CD4-positive, alpha-beta T cell (primary cell): ENCODE results near the gene RBM19. TPM values are rescaled to one million over a fixed set of nuclear protein-coding genes. Genes with fewer than 3 reads are reported as not detected.

ENCODE experiments used
- ATAC-seq: fragments of 200-7000 bp; cut with Tn5 transposase; one replicate; pipeline ENCODE4 v1.10.0; 2022; ENCODE audit warnings: mild to moderate bottlenecking; ENCODE audit not compliant: poor library complexity
- CTCF ChIA-PET: fragments of 350-600 bp; sonication (Branson Sonifier 250); formaldehyde crosslinking; loops from one replicate; lab custom pipeline; 2021; ENCODE audit warnings: antibody characterized with exemption, inconsistent platforms; lab: Charles Lee
- POLR2A ChIA-PET: fragments of 350-600 bp; sonication (Branson Sonifier 250); formaldehyde crosslinking; loops from one replicate; lab custom pipeline; 2021; ENCODE audit warnings: antibody characterized with exemption, inconsistent platforms; lab: Charles Lee
- DNase-seq, 14 experiments: peaks; one replicate each; pipeline ENCODE4 v3.0.0-alpha.2; 2013 to 2020; ENCODE audit warnings: mixed read lengths in 2 of 14
- H3K27ac ChIP-seq, 2 donors: one replicate each; pipeline versions ENCODE4 v1.5.1 to v1.7.0; 2013; ENCODE audit warnings: low read length in 2 of 2, low read depth in 1 of 2, mild to moderate bottlenecking in 1 of 2
- H3K27me3 ChIP-seq, 2 experiments: 1 replicate in 1 of 2; 2 replicates in 1 of 2; pipeline versions ENCODE4 v1.6.1 to v1.7.0; 2013; ENCODE audit warnings: low read length in 2 of 2, control low read depth in 1 of 2, mild to moderate bottlenecking in 1 of 2, moderate library complexity in 1 of 2; ENCODE audit not compliant: insufficient read depth in 2 of 2, control insufficient read depth in 1 of 2
- H3K36me3 ChIP-seq: one replicate; pipeline ENCODE4 v1.6.1; 2013; ENCODE audit warnings: low read length, control low read depth; ENCODE audit not compliant: insufficient read depth
- H3K4me1 ChIP-seq: one replicate; pipeline ENCODE4 v1.6.1; 2013; ENCODE audit warnings: low read length, control low read depth; ENCODE audit not compliant: insufficient read depth
- H3K4me3 ChIP-seq: one replicate; pipeline ENCODE4 v1.5.1; 2013; ENCODE audit warnings: mild to moderate bottlenecking, low read length, moderate library complexity
- H3K9me3 ChIP-seq, 2 experiments: 1 replicate in 1 of 2; 2 replicates in 1 of 2; pipeline versions ENCODE4 v1.6.1 to v1.7.0; 2013; ENCODE audit warnings: low read length in 2 of 2, mild to moderate bottlenecking in 2 of 2, control low read depth in 1 of 2, moderate library complexity in 1 of 2; ENCODE audit not compliant: control insufficient read depth in 1 of 2, insufficient read depth in 1 of 2
- H3K27ac Mint-ChIP-seq: one replicate; pipeline ENCODE4 v1.8.0; 2020; ENCODE audit warnings: mixed read lengths
- H3K27me3 Mint-ChIP-seq: one replicate; pipeline ENCODE4 v1.8.0; 2021; ENCODE audit warnings: mixed read lengths
- H3K36me3 Mint-ChIP-seq: one replicate; pipeline ENCODE4 v1.8.0; 2021; ENCODE audit warnings: low read depth, mixed read lengths
- H3K4me1 Mint-ChIP-seq: one replicate; pipeline ENCODE4 v1.8.0; 2021; ENCODE audit warnings: low read depth, mixed read lengths
- H3K4me3 Mint-ChIP-seq: one replicate; pipeline ENCODE4 v1.8.0; 2020; ENCODE audit warnings: mild to moderate bottlenecking, mixed read lengths
- H3K9me3 Mint-ChIP-seq: one replicate; pipeline ENCODE4 v1.8.0; 2020; ENCODE audit warnings: mixed read lengths
- intact Hi-C, 2 experiments: fragments of 100-400 bp; cut with DNase I in 1 of 2; cut with micrococcal nuclease in 1 of 2; formaldehyde crosslinking; loops; one replicate each; pipeline versions ENCODE4 v1.15.1 to v1.9.0; 2023 to 2025; cut with DNase I, micrococcal nuclease
- total RNA-seq, 174 experiments: library from RNA in 2 of 174; stranded (reverse) in 2 of 174; gene quantifications; one replicate each; pipeline ENCODE4 v1.2.3 and lab custom pipeline; 2021 to 2026
- TF ChIP-seq, protein P1 (sequence below): fragments of 200-600 bp; IDR thresholded peaks from one replicate; pipeline ENCODE4 v1.8.0; 2022; ENCODE audit warnings: antibody characterized with exemption, mild to moderate bottlenecking

The RBM19 gene
- total RNA-seq, 2 experiments from 2014 or later = 57.1 to 58.5 TPM

DNA sequence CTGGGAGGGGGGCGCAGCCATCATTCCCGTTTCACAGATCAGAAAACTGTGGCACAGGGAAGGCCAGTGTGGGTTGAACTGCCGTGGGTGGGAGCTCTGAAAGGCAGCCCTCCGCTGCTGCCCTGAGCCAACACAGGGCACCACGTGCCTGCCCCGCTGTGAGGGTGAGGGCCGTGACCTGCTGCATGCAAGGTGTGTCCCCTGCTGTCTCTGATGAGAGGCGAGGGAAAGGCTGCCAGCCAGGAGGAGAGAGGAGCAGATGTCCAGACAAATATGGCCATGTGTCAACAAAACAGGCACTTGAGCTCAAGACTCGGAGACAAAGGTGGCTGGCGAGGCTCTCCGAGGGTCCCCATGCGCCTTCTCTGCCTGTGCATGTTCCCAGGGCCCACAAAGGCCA lies 108.8 kb downstream of the RBM19 start:
- Histone ChIP-seq H3K27me3 (no peaks in the 10 kb centered on the region), H3K36me3 (peaks cover 62% of the 10 kb centered on the region), H3K9me3 (no peaks in the 10 kb centered on the region), H3K4me3 (no peak overlapping the region), H3K27ac (no peak overlapping the region), H3K4me1 (no peaks in the 10 kb centered on the region)
- Mint-ChIP-seq H3K4me3 (no peak overlapping the region), H3K27ac (no peak overlapping the region), H3K4me1 (no peaks in the 10 kb centered on the region), H3K9me3 (no peaks in the 10 kb centered on the region), H3K27me3 (no peaks in the 10 kb centered on the region), H3K36me3 (peaks cover 76% of the 10 kb centered on the region)
- ChIA-PET POLR2A (no interaction called here), CTCF (no interaction called here)
- TF ChIP-seq, protein P1, sequence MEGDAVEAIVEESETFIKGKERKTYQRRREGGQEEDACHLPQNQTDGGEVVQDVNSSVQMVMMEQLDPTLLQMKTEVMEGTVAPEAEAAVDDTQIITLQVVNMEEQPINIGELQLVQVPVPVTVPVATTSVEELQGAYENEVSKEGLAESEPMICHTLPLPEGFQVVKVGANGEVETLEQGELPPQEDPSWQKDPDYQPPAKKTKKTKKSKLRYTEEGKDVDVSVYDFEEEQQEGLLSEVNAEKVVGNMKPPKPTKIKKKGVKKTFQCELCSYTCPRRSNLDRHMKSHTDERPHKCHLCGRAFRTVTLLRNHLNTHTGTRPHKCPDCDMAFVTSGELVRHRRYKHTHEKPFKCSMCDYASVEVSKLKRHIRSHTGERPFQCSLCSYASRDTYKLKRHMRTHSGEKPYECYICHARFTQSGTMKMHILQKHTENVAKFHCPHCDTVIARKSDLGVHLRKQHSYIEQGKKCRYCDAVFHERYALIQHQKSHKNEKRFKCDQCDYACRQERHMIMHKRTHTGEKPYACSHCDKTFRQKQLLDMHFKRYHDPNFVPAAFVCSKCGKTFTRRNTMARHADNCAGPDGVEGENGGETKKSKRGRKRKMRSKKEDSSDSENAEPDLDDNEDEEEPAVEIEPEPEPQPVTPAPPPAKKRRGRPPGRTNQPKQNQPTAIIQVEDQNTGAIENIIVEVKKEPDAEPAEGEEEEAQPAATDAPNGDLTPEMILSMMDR = no peak
- no peak for DNase-seq
- ATAC-seq = no peak
- intact Hi-C loops = no loop called here

DNA sequence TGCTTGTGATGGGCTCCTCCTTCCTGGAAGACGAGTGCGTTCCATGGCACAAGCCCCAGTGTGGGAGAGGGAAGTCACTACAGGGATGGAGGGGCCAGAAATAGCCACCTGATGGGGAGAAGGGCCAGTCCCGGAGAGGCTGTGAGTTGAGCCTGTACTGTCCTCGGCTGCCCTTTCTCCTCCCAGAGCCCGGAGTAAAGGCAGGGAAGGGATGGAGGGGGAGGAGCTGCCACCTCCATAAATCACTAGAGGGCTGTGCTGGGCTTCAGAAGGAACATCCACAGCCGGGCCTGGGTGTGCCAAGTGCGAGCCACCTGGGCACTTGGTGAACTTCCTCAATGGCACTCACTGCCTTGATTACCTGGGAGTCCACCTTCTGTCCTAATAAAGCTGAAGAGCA lies 110.1 kb downstream of the RBM19 start:
- no peak overlapping the region for H3K4me3 ChIP-seq
- Mint-ChIP-seq H3K36me3 (peaks cover 72% of the 10 kb centered on the region), H3K9me3 (no peaks in the 10 kb centered on the region), H3K4me1 (no peaks in the 10 kb centered on the region), H3K4me3 (no peak overlapping the region), H3K27ac (no peak overlapping the region), H3K27me3 (no peaks in the 10 kb centered on the region)
- DNase-seq (no peak), ATAC-seq (no peak)
- no peak overlapping the region for H3K27ac ChIP-seq
- H3K36me3 ChIP-seq = peaks cover 64% of the 10 kb centered on the region
- ChIA-PET POLR2A (no interaction called here), CTCF (no interaction called here)
- TF ChIP-seq, protein P1 = no peak
- H3K4me1 ChIP-seq = no peaks in the 10 kb centered on the region
- intact Hi-C loops = no loop called here
- no peaks in the 10 kb centered on the region for H3K9me3 ChIP-seq
- no peaks in the 10 kb centered on the region for H3K27me3 ChIP-seq

DNA sequence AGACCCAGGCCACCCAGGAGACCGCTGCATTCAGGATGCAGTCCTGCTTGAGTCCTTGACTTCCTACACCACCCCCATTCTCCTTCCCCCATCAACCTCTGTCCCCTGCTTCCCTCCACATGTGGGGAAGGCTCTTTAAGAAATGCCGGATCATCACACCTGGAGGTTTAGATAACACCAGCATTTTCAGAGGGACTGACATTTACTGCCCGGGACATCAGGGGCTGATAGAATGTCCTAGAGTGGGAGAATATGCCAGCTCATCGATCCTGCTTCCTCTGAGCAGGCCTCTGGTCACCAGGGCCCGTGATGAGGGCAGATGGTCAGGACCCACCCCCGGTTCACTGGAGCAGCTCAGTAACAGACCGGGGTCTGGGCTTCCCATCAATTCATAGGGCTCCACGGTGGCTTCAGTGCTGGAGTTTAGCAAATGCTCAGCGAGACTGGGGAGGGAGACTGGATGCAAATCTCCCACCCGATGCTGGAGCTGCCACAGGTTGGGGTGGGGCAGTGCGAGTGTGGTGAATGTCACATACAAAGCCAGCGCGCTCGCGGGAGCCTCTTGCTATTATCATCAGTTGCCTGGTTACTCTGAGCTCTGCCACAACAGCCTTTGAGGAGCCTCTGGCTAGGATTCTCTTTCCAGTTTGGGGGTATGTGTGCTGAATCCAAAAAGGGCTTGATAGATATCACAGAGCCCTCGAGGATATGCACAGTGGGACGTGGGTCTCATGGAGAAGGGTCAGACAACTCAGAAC lies 111.6 kb downstream of the RBM19 start:
- ATAC-seq = no peak
- Histone ChIP-seq H3K36me3 (peaks cover 57% of the 10 kb centered on the region), H3K9me3 (no peaks in the 10 kb centered on the region), H3K4me1 (no peaks in the 10 kb centered on the region), H3K4me3 (no peak overlapping the region), H3K27me3 (no peaks in the 10 kb centered on the region), H3K27ac (no peak overlapping the region)
- intact Hi-C loops = no loop called here
- no peak overlapping the region for H3K4me3 Mint-ChIP-seq
- ChIA-PET POLR2A (no interaction called here), CTCF (no interaction called here)
- H3K27ac Mint-ChIP-seq = no peak overlapping the region
- H3K36me3 Mint-ChIP-seq = peaks cover 68% of the 10 kb centered on the region
- H3K9me3 Mint-ChIP-seq = no peaks in the 10 kb centered on the region
- TF ChIP-seq, protein P1 = no peak
- DNase-seq = no peak
- H3K27me3 Mint-ChIP-seq = no peaks in the 10 kb centered on the region
- H3K4me1 Mint-ChIP-seq = no peaks in the 10 kb centered on the region
